Activated CD8-positive, alpha-beta memory T cell treated with anti-CD3 and anti-CD28 coated beads, Interleukin-2, amount 50 U/mL, for 24 hours (primary cell): ENCODE data around the gene FBXL16.

Source experiments
- DNase-seq: peaks from one replicate; pipeline ENCODE4 v3.0.0-alpha.2; 2020; ENCODE audit errors: extremely low read depth

FBXL16 gene

GRCh38 chr16:676913-677312 is 28.7 kb downstream of the FBXL16 start:
- DNase-seq, result no peak

GRCh38 chr16:676565-676902 is 29.1 kb downstream of the FBXL16 start:
- no peak for DNase-seq

GRCh38 chr16:675884-676564 is 29.6 kb downstream of the FBXL16 start:
- DNase-seq, result no peak

GRCh38 chr16:674968-675883 is 30.4 kb downstream of the FBXL16 start, which contains the start of gene RHBDL1:
Gene RHBDL1 (plus strand): TSS chr16:675671. CDS start chr16:675791, 120 bp downstream.
- no peak for DNase-seq

GRCh38 chr16:674214-674881 is 31.3 kb downstream of the FBXL16 start:
- DNase-seq, result no peak

- DNase-seq, result no peak
Observed at GRCh38 chr16:673399-673991, 32.1 kb downstream of the FBXL16 start.

GRCh38 chr16:672851-673250 is 32.8 kb downstream of the FBXL16 start:
- no peak for DNase-seq

GRCh38 chr16:672371-672770 is 33.2 kb downstream of the FBXL16 start:
- no peak for DNase-seq

- no peak for DNase-seq
Observed at GRCh38 chr16:671353-672131, 34.1 kb downstream of the FBXL16 start.

GRCh38 chr16:670485-671352 is 34.9 kb downstream of the FBXL16 start:
- no peak for DNase-seq

- no peak for DNase-seq
Observed at GRCh38 chr16:669666-670065, 35.9 kb downstream of the FBXL16 start.

GRCh38 chr16:668519-669171 is 37.0 kb downstream of the FBXL16 start:
- DNase-seq, result no peak

- DNase-seq, result peak; percentile 81
Observed at GRCh38 chr16:667780-668518, 37.7 kb downstream of the FBXL16 start, which contains the start of gene RHOT2. Gene RHOT2 (plus strand): TSS chr16:668132. CDS start chr16:668200, 68 bp downstream.

GRCh38 chr16:667113-667779 is 38.4 kb downstream of the FBXL16 start:
- DNase-seq, result no peak

- DNase-seq, result no peak
Observed at GRCh38 chr16:666572-666971, 39.0 kb downstream of the FBXL16 start.

- no peak for DNase-seq
Observed at GRCh38 chr16:662597-662996, 43.0 kb downstream of the FBXL16 start.

GRCh38 chr16:662095-662494 is 43.5 kb downstream of the FBXL16 start:
- no peak for DNase-seq

- DNase-seq, result no peak
Observed at GRCh38 chr16:661184-661821, 44.3 kb downstream of the FBXL16 start.
